NCI-H2196 treated with DMSO at 0.1 percent for 48 hours (cell line): ENCODE data around the gene LEUTX.
"Not testable (repeated sequence)": the region's sequence is repeated elsewhere in the genome, so short reads cannot be mapped to it uniquely, and the experiment has no call there.

Experiments
- DNase-seq: peaks from one replicate; lab custom pipeline; 2025; ENCODE audit not compliant: unreplicated experiment; lab: John Stamatoyannopoulos, UW

LEUTX gene

GRCh38 chr19:39778763-39779162 is at the start of gene LEUTX:
LEUTX (plus strand) TSS chr19:39778854; CDS start chr19:39778921, 67 bp downstream.
- no peak for DNase-seq

DNA sequence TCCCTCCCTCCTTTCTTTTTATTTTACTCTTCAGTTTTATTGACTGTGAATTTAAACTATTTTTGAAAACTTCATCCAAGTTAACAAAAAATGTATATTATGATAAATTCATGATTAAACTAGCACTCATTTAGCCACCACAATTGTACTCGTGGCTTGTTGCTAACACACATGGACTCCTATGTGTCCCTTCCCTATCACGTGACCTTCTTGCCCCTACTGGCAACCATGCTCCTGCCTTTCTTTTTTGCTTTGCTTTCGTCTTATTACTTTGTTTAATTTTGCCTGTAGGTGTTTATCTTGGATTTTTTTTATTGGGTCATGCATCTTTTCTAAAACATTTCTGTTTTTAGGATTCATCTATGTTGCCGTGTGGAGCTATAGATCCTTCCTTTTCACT is 49.1 kb upstream of the LEUTX start:
- no peak for DNase-seq

GRCh38 chr19:39731685-39732084 is 47.0 kb upstream of the LEUTX start:
- no peak for DNase-seq

DNA sequence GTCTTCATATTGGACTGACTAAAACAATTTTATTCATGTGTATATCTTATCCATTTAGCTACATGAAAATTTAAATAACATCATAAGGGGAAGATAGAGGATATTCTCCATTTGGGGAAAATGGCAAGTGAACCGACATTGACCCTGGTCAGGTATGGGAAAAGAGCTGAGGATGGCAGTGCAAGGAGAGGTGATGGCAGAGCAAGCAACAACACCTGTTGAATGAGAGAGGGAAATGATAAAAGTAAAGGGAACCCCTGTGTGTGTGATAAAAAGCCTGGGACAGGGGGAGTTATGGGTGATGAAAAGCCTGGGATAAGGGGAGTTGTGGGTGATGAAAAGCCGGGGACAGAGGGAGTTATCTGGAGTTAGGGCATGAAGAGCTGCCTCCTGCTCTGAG is 44.8 kb upstream of the LEUTX start:
- no peak for DNase-seq

DNA sequence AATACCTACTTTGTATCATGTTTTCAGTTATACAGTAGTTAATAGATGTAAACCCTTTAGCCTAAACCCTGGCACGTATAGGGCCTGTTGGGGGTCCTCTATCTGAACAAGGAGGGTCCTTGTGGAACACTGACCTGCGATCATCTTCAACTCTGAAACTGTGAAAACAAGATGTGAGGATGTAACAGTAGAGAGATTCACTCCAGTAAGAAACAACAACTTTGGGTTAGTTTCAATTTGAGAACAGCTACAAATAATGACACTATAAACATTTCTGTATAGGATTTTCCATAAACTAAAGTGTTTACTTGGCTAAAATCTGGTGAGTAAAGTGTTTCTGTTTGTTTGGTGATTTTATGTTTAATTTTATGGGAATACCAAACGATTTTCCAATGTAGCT is 43.0 kb upstream of the LEUTX start:
- DNase-seq = no peak

GRCh38 chr19:39736088-39736487 is 42.6 kb upstream of the LEUTX start:
- no peak for DNase-seq

GRCh38 chr19:39737351-39737750 is 41.3 kb upstream of the LEUTX start:
- no peak for DNase-seq

GRCh38 chr19:39737891-39738290 is 40.8 kb upstream of the LEUTX start, which contains the start of gene CLC:
CLC (minus strand) TSS chr19:39738029; CDS start chr19:39737952, 77 bp downstream.
- DNase-seq = no peak

DNA sequence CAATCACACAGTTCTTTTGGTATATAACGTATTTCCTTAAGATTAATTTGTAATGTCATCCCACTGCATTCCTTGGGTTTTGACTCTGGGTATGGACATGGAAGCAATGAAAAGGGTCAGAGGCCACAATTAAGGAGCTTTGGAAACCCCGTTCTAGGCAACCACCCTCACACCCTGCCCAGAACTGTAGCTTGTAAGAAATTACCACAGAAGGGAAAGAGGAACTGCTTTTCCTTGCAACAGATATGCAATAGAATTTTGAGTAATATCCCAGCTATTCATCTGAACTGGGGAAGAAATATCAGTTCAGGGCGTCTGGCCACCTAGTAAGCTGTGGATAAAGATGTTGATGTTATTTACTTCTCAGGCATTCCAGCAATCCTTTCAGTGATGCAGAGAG is 39.8 kb upstream of the LEUTX start:
- DNase-seq = no peak

- DNase-seq = no peak
Observed at GRCh38 chr19:39740395-39740794, 38.3 kb upstream of the LEUTX start.

GRCh38 chr19:39745643-39746042 is 33.0 kb upstream of the LEUTX start:
- no peak for DNase-seq

DNA sequence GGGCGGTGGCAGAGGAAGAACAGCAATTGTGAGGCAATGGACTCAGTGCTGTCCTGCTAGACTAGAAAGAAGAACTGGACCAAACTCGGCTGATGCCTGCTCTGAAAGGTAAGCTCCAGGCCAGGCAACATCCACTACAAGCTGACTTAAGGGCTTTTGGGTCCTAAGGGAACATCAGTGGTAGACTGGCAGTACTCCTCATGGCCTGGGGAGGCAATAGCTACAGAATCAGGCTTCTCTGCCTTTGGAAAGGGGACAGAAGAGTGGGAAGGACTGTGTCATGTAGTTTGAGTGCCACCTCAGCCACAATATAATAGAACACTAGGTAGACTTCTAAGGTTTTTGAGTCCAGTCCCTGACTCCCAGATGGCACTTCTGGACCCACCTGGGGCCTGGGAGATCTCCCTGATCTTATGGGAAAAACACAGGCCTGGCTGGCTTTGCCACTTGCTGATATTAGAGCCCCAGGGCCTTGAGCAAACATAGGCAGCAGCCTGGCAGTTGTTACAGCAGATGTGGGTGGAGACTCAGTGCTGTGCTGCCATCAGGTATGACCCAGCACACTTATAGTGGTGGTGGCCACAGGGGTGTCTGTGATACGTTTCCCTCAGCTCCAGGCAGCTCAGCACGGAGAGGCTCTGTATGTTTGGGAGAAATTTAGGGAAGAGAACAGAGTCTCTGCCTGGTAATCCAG is 31.7 kb upstream of the LEUTX start:
- no peak for DNase-seq

- no peak for DNase-seq
Observed at GRCh38 chr19:39749981-39750380, 28.7 kb upstream of the LEUTX start.

DNA sequence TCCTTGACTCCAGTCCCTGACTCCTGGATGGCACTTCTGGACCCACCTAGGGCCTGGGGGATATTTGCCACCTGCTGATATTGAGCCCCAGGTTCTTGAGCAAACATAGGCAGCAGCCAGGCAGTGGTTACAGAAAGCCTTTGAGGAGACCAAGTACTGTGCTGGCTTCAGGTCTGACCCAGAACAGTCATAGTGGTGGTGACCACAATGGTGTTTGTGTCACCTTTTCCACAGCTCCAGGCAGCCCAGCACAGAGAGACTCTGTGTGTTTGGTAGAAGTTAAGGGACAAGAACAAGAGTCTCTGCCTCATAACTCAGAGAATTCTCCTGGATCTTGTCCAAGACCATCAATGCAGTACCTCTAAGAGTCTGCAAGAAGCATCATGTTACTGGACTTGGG is 26.3 kb upstream of the LEUTX start:
- no peak for DNase-seq

- DNase-seq = no peak
Observed at GRCh38 chr19:39752795-39753194, 25.9 kb upstream of the LEUTX start.

DNA sequence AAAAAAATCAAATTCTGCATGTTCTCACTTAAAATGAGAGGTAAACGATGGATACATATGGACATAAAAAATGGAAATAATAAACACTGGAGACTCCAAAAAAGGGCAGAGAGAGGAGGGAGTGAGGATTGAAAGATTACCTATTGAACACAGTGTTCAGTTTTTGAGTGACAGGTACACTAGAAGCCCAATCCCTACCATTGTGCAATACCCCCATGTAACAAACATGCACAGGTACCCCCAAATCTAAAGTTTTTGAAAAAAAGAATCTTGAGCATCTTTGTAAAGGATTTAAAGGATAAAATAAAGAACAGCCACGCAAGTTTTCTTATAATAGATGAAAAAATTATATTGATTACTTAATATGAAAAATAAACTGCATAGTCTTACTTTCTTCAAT is 24.1 kb upstream of the LEUTX start:
- DNase-seq = no peak

GRCh38 chr19:39754971-39755370 is 23.7 kb upstream of the LEUTX start:
- DNase-seq = no peak

DNA sequence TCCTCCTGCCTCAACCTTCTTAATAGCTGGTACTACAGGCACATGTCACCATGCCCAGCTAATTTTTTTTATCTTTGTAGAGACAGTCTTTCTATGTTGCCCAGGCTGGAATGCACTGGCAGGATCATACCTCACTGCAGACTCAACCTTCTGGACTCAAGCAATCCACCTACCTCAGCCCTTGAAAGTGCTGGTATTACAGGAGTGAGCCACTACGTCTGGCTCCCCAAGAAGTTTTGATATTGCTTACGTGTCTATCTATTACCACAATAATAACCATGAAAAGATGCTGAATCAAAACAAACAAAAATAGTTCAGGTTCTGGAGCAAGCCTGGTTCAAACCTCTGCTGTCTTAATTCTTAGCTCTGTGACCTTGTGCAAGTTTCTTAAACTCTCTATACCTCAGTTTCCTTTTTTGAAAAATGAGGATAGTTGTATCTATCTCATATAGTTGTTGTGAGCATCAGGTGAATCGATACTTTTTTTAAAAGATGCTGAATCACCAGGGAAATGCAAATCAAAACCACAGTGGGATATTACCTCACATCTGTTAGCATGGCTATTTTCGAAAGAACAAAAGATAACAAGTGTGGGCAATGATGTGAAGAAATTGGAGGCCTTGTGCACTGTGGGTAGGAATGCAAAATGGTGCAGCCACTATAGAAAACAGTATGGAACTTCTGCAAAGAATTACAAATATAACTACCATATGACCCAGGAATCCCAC is 19.0 kb upstream of the LEUTX start:
- no peak for DNase-seq

GRCh38 chr19:39761851-39762250 is 16.8 kb upstream of the LEUTX start:
- not testable (repeated sequence) for DNase-seq

DNA sequence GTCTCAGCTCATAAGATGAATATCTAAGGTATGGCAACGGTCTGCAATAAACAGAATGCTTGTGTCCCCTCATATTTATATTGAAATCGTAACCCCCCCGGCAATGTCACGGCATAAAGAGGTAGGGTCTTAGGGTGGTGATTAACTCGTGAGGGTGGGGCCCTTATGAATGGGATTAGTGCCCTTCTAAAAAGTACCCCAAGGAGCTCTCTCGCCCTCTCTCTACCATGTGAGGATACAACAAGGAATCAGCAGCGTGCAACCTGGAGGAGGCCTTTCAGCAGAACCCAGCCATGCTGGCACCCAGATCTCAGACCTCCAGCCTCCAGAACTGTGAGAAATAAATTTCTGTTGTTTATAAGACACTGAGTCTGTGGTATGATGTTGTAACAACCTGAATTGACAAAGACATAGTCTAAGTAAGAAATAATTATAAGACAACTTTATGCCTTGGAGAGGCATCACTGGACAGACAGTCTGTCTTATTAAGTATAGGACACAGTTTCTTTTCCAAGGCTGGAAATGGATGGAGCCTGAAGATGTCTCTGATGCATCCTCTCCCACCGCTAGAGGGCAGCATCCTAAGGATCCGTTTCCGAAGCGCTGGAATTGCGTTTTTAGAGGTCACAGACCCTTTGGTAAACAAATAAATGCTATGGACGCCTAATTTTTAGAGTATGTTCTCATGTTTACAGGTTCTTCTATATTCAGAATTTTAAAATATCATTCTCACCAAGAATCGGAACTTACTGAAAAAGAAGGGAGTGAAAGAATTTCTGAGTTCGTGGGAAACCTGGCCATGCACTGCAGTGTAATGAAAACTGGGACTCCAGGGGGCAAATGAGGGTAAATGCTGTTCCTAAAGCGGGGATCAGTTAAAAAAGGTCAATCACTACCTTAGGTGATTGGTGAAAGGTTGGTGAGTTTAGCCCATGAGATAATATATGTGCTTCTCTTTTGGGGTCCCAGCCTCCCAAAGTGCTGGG is 13.3 kb upstream of the LEUTX start:
- DNase-seq = no peak

DNA sequence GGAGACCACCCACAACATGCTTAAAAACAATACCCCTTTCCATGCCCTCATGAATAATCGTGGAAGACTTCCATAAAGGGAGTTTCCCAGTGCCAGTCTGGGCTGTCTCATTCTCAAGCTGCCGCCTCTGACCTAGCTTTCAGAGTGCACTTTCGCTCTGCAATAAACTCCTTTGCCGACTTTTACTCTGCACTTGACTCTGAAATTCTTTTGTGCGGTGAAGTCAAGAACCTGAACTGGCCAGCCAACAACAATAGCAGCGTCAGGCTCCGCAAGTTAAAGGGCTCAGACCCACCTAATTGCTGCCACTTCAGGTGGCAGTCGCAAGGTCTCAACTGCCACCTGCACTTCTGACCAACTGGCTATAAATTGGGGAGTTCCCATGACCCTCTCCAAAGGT is 10.3 kb upstream of the LEUTX start:
- DNase-seq = no peak
